NCI-H526 (cell line): ENCODE results near the gene MBNL2.
"Not testable (repeated sequence)": the region's sequence is repeated elsewhere in the genome, so short reads cannot be mapped to it uniquely, and the experiment has no call there.

Experiments
- DNase-seq, 2 experiments: peaks; one replicate each; lab custom pipeline; 2025; lab: John Stamatoyannopoulos, UW

MBNL2 gene

DNA sequence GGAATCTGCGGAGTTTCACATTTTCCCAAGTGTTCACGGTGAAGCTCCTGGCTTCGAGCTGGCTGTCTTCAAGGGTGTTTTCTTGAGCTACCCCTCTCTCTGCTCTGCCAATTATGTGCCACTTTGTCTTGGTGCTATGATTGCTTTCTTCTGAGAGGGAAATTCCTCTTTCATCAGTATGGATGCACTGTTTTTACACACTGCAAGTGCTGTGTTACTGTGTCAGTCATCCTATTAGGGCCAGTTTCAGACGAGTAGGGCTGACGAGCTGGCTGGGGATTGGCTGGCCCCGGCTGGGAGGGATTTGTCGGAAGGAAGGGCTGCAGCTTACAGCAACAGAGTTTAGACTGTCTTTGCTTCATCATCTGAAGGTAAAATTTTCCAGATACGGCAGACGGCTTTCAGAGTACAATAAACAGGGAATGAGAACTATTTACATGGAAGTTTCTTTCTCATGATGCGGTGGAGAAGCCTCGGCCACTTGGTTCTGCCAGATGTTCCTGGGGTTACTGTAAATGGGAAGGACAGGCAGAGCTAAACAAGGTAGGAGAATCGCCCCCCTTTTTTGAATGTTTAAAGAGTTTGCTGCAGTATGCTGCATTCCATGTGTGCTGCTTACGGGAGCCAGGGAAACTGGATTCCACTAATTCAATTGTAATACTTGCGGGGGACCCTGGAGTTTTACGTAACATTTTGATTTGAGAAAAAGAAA is at the start of gene MBNL2:
Gene MBNL2, plus strand, starts transcription at position 345 of the 712 bp plus-strand sequence. CDS start 53,903 bp downstream, outside the sequence.
- DNase-seq: peak; percentile 96 to 98

- DNase-seq: no peak
These were observed 47.5 kb upstream of the MBNL2 start for GRCh38 chr13:97174638-97175037.

DNA sequence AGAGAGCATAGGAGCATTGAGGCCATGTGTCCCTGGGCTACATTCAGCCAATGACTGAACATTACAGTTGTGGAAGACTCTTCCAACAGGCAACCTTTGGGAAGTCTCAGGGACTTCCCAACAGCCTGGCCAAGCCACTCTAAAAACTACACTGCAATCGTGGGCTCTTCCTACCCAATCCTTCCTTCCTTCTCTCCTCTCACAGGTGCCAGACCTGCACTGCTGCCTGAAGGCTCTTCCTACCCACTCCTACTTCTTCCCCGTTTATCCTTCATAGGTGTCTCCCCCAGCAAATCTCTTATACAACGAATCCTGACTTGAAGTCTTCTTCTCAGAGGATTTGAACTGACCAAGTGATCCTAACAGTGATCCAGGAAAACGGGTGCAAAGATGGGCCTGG is 47.1 kb upstream of the MBNL2 start:
- DNase-seq: no peak

GRCh38 chr13:97179501-97179900 is 42.6 kb upstream of the MBNL2 start:
- no peak for DNase-seq

DNA sequence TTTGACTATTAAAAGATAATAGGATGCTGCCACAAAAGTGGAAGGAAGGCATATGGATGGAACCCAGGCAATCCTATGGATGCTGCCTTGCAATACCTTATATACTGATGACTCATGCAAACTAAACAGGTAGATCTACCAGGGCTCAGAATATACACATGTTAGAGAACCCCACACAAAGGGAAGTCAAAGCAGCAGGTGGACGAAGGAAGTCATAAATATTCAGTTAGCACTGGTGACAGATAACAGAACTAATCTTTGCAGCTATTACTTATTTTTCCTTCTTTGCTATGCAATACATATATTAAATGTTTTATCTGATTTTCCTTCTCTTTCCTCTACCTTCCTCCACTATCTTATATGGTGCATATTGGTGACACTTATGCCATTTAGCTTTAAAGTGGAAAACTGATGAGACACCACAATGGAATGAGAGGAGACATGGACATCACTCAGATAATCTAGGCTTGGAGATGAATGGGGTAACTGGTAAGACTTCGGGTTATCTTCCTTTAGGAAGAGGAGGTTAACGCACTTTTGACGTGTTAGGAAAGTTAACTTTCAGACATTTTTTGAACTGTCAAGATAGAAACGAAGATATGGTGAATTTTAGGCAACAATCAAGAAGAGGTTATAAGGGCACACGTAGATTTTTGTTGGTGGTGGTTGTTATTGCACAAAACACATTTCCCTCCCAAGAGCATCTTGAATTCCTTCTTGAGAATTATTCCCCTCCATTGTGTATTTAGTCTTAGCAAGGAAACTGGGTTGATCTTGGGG is 39.8 kb upstream of the MBNL2 start:
- DNase-seq: peak in 1 of 2 experiments; percentile 18

- no peak for DNase-seq
These were observed 36.8 kb upstream of the MBNL2 start for GRCh38 chr13:97185291-97185690.

- DNase-seq: no peak
These were observed 36.4 kb upstream of the MBNL2 start for GRCh38 chr13:97185751-97186150.

- no peak for DNase-seq
These were observed 33.9 kb upstream of the MBNL2 start for GRCh38 chr13:97188207-97188606.

DNA sequence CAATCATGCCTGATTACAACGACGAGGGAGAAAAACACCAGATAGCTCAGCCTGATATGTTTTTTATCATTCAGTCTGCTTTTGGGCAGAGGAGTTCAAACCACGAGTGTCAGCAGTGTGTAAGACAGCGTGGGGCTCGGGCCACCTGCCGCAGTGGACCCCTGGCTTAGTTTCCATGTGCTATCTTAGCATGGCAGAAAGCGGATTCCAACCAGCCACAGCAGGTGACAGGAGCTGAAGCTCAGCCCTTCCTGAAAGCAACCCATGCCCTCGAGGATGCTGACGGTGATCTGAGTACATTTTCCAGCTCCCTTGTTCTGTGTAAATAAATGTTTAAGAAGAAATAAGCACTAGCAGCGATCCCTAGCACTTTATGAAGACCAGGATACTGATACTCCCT is 32.2 kb upstream of the MBNL2 start:
- DNase-seq: peak in 1 of 2 experiments; percentile 35

DNA sequence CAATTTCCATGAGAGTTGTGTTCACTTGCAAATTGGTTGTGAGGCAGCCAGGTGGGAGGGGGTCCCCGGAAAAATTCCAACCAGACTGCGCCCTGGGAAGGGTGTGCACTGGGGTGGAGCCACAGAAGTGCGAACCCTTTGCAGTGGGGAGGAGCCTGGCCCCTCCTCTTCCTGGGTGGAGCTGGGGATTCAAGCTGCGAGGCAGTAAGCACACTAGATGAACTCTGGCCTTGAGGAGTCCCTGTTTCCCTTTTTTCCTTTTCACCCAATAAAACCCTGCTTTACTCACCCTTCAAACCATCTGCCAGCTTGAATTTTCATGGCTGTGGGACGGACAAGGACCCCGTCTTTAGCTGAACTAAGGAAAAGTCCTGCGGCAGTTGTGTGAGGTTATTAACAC is 31.0 kb upstream of the MBNL2 start:
- peak in 1 of 2 experiments; percentile 18 for DNase-seq

- peak; percentile 9 to 48 for DNase-seq
These were observed 30.5 kb upstream of the MBNL2 start for GRCh38 chr13:97191615-97192014.

GRCh38 chr13:97192166-97192565 is 30.0 kb upstream of the MBNL2 start:
- peak; percentile 11 to 63 for DNase-seq

DNA sequence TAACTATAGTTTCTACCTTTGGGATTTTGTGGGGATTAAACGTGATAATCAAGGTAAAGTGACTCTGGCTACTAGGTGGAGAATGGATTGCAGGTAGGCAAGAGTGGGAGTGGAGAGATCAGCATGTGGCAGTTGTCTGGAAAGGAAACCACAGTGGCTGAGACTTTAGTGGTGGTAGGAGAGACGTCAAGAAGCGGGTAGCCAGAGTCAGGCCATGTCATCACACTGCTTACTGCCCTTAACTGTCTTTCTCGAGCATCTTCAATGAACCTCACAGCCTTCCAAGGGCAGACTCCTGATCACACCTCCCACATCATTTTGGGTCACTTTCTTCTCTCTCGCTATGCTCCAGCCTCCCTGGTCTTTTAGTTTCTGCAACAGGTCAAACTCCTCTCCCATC is 28.6 kb upstream of the MBNL2 start:
- DNase-seq: no peak

GRCh38 chr13:97194479-97194878 is 27.7 kb upstream of the MBNL2 start:
- DNase-seq: no peak

- DNase-seq: no peak
These were observed 25.8 kb upstream of the MBNL2 start for GRCh38 chr13:97196340-97196739.

DNA sequence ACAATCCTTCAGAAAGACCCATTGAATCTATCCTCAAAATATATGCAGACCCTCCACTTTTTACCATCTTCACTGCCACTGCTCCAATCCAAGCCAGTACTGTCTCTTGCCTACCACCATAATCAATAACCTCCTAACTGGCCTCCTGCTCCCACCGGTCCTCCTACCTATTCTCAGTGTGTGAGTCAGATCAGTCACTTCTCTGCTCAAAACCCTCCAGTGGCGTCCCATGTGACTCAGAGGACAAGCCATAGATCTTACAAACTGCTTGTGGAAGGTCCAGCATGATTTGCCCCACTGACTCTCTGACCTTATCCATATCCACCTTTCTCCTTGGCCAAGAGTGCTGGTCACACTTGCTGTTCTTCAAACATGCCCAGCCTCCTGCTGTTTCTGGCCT is 23.4 kb upstream of the MBNL2 start:
- DNase-seq: no peak

GRCh38 chr13:97199451-97199850 is 22.7 kb upstream of the MBNL2 start:
- DNase-seq: no peak

DNA sequence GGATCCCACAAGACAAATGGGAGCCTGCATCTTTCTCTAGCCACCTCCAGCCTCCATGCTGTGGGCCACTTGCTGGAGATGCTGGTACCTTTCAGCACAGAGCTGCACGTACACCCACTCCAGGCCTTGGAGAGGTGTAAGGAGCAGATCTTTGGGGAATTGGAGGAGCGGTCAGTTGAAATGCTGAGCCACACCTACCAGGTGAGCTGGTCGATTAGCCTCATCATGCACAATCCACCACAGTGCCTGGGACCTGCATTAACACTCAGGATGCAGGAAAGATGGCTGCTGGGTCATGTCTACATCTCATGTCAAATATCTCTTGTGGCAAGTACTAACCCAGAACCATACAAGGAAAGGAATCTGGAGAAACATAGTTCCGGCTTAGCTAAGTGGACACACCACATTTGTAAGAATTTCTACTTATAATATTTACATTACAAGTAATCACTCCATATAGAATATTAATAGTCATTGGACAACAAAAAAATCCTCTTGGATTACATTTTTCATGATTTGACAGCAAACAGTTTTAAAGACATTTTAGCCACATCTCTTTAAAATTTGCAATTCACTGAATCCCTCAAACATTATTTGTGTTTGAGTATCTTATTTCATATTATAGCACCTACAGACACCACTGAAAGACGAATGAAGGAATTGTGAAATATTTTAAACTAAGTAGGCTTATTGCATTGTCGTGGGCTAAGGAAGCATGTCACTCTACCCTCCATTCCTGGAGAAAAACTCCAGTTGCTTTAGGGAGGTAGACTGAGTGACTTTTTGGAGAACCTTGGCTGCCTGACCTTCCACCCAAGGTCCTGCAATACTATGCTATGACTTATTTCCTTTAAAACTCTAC is 21.8 kb upstream of the MBNL2 start:
- DNase-seq: no peak

- DNase-seq: no peak
These were observed 19.4 kb upstream of the MBNL2 start for GRCh38 chr13:97202761-97203160.

DNA sequence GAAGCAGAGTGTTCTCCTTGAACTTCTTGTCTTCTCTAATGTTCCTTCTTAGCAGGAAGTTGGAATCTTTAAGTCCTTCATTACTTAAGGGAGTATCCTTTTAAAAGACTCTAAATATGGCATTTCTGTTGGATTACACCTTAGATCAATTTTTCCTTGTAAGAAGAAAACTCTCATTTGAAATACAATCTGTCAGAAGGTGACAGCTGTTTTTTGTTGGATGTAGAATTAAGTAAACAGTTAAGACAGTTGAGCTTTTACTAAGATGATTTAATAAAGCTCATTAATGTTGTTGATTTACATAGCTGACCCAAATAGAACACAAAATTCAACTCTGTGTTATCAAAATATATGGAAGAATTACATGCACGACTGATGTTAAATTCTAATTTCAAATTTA is 16.7 kb upstream of the MBNL2 start:
- no peak for DNase-seq

DNA sequence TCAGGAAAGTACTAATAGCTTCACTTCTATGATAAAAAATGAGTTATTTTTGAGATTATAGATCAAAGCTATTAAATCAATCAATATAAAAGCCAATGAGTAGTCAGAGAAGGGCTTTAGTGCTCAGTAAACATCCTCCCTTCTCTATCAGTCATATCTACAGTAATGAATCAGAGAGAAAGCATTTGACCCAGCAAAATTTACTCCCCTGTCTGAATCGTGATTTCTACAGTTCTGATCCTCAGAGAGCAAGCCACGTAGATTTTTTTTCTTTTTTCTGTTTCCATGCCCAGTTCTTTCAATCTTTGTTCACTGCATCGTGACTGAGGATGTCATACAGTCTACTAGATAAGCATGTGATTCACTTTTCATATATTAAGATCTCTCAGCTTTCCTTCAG is 16.2 kb upstream of the MBNL2 start:
- no peak for DNase-seq

DNA sequence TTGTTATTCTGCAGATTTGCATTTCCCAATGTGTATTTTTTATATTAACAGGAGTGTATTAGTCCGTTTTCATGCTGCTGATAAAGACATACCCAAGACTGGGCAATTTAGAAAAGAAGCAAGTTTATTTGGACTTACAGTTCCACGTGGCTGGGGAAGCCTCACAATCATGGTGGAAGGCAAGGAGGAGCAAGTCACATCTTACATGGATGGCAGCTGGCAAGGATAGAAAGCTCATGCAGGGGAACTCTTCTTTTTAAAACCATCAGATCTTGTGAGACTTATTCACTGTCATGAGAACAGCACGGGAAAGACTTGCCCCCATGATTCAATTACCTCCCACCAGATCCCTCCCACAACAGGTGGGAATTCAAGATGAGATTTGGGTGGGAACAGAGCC is 14.9 kb upstream of the MBNL2 start:
- DNase-seq: not testable (repeated sequence)
